ENCODE results near the gene WBP1L.
"Not testable (repeated sequence)": the region's sequence is repeated elsewhere in the genome, so short reads cannot be mapped to it uniquely, and the experiment has no call there.

Gene WBP1L

DNA sequence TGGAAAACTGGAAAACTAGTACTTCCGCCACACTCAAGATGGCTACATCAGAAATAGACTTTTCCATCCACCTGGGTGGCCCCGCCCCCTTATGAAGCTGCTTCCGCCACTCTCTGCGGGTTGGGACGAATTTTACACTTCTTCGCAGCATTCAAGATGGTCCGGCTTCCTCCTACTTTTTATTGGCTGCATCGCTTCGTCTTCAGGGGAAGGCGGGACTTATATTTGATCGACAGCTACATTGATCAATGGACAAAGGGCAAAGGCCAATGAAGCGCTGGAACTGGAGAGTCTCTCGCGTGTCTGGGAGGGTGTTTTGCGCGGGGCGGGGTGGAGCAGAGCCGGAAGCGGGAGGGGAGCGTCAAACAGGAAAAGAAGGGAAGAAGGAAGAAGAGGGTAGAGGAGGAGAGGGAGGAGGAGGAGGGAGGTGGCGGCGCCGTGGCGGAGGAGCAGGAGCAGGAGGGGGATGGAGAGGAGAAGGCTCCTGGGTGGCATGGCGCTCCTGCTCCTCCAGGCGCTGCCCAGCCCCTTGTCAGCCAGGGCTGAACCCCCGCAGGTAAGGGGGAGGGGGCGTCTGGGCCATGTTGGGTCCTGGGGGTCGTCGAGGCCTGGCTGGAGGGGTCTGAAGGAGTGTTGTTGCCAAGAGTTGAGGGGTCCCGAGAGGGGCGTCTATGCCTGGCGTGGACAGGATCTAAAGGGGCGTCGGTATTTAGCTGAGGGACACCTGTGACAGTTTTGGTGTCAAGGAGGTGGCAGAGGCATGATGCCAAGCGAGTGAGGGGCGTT is at the start of gene WBP1L:
TSS of gene WBP1L (plus strand) at position 361 of the 786 bp plus-strand sequence. CDS start at position 467, 106 bp downstream.
- DNase-seq: peak; percentile 100

DNA sequence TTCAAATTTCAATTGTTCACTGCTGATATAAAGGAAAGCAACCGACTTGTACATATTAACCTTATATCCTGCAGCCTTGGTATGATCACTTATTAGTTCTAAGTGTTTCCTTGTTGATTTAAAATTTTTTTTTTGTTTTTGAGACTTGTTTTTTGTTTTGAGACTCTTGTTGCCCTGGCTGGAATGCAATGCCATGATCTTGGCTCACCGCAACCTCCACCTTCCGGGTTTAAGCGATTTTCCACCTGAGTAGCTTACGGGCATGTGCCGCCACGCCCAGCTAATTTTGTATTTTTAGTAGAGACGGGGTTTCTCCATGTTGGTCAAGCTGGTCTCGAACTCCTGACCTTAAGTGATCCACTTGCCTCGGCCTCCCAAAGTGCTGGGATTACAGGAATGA is 48.3 kb upstream of the WBP1L start:
- DNase-seq: peak; percentile 10

DNA sequence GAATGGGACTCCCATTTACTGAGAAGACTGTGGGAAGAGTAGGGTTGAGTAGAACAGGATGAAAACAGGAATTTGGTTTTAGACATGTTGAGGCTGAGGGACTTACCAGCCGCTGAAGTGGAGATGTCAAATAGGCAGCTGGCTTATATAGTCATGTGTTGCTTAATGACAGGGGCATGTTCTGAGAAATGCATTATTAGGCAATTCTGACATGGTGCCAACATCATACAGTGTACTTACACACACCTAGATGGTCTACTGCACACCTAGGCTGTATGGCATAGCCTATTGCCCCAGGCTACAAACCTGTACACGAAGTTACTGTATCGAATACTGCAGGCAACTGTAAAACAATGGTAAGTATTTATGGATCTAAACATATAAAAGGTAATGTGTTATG is 47.0 kb upstream of the WBP1L start:
- no peak for DNase-seq

DNA sequence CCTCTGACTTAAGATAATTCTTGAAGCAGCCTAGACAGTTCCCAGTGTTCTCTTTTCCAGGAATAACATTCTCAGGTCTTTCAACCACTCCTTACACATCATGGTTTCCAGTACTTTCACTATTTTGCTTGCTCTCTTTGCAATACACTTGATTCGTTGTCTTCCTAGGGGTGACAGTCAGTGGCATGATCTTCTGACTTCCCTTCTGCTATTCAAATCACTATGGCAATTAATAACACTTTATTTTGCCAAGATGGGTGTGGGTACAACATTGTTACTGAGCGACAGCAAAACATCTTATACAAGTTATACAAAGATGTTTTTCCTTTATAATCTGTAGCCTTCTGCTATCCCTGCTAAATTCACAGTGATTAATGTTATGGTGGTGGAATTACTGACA is 44.9 kb upstream of the WBP1L start:
- DNase-seq: no peak

DNA sequence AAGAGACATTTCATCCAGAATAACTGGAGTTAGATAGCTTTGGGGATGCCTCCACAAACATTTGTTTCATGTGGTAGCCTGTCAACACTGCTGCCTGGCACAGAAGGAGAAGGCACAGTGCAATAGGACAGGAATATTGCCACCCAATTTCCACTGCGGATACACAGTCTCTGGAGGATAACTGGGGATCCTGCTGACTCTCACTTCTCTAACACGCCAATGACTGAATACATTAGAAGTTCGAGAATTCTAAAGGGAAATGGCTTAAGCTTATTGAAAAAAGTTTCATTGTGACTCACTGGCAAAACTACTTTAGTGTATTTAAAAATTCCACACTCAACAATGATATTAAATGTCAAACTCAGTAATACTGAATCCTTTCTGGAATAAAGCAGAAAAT is 42.5 kb upstream of the WBP1L start:
- no peak for DNase-seq

DNA sequence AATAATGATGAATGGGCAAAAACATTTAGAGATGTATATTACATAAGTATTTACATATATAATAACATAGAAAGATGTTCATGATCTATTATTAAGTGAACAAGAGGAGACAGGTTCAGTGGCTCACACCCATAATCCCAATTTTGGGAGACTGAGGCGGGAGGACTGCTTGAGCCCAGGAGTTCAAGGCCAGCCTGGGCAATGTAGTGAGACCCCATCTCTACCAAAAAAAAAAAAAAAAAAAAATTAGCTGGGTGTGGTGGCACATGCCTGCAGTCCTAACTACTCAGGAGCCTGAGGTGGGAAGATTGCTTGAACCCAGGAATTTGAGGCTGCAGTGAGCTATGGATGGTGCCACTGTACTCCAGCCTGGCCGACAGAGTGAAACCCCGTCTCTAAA is 42.0 kb upstream of the WBP1L start:
- no peak for DNase-seq

DNA sequence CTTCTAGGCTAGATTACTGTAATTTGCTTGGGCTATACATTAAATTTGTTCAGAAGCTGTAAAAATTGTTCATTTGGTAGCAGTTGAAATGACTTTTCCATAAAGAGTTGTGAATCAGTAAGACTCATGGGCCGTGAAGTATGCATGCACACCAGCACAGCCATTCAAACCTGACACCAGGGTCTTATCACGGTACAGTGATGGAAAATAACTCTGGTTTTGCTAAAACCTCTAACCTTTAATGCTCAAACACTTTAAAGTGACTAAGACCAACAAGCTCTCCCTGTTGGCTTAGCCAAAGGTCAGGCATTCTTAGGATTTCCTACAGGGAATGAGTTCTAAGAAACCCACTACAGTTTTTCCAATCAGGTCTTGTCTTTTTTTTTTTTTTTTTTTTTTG is 41.0 kb upstream of the WBP1L start:
- DNase-seq: no peak

DNA sequence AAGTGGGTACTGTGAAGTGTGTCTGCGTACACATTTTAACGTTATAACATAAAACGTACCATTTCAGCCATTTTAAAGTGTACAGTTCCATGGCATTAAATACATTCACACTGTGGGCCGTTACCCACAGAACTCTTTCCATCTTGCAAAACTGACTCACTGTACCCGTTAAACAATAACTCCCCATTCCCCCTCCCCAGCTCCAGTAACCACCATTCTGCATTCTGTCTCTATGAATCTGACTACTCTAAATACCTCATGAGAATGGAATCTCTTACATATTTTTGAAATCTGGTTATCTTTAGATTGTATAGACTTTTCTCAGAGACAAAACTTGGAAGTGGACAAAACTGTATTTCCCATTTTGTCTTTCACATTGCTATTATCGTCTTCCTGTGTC is 38.8 kb upstream of the WBP1L start:
- peak; percentile 83 for DNase-seq

DNA sequence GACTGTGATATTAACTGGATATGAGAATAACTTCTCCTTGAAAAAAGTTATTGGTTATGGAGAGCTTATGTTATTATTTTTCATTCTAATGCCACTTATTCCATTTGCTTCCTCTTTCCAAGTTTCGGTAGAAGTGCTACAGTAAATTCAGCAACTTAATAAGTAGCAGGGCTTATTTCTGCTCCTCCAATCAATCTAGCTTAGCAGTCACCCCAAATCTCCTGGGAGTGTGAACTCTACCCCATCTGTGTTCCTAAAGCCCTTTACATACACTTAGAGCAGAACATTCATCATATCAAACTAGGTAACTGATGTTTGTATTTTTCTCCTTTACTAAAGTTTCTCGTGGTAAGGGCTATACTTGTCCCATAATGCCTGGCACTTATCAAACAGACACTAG is 38.2 kb upstream of the WBP1L start:
- DNase-seq: no peak

DNA sequence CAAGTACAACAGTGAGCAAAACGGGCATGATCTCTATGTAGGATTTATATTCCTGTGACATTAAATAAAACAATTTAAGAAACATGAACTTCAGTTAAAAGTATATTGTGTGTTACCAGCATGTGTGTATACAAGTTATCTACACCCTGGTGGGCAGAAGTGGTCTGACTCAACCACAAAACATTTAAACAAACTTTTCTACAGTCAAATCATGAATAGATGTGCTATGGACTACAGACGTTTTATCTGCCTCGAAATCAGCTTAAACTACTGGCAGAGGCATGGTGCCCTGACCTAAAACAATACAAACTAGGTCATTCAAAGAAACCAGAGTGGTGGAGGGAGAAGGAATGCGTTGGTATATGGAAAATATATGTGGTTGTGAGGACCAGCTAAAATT is 33.1 kb upstream of the WBP1L start:
- peak; percentile 18 for DNase-seq

DNA sequence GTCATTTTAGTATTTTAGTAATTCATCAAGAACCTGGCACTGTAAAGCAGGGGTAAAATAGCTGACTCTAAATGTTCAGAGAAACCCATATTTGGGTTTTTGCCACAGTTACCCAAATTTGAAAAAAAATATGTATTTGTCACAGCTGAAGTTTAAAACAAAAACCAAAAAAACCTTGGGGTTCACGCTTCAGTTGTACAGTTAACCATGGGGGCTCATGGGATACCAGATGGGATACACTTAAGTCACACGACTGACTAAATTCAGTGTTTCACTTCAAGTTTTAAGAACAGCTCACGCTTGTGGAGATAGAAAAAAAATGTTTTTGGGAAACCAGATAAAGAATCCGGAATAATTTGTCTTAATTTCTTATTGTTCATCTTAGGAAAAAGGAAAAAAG is 31.7 kb upstream of the WBP1L start:
- DNase-seq: no peak

DNA sequence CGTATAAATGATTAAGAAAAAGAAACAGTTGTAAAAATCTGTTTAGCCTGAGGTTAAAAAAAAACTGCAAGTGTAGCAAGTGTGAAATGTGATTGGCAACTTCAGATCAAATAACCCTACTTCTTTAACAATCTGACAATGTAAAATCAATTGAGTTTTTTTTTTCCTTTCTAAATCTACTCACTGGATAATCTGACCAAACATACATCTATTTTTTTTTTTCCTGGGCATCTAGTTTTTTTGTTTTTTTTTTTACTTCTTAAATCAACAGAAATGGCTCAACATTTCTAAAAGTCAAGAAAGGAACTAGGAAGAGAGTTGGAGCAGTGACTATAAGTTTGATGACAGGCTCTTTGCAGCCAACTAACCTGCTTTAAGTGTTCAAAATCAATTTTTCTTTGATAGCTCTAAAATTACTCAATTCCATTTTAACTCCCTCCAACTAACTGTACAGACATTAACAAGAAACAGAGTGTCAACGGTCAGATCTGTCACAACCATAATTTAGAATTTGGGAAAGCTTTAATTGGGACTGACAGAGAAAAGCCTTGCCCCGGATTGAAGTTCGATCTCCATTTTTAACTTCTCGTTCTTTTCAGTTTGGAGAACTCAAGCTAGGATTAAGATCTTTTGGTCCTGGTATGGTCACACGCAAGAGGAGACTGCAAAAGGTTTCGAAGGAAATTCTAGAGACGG is 30.8 kb upstream of the WBP1L start:
- no peak for DNase-seq

DNA sequence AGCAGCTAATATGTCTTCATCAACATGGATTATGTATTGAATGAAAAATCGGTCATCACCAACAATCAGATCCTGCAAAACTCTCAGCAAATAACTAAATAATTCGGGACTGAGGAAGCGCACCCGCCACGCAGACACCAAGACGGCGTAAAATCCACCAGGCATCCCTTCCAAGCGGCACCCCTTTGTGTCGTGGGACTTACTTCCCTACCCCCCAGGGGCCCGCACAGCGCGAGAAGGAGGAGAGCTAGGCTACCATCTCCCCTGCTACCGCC is 30.3 kb upstream of the WBP1L start:
- DNase-seq: peak; percentile 70

DNA sequence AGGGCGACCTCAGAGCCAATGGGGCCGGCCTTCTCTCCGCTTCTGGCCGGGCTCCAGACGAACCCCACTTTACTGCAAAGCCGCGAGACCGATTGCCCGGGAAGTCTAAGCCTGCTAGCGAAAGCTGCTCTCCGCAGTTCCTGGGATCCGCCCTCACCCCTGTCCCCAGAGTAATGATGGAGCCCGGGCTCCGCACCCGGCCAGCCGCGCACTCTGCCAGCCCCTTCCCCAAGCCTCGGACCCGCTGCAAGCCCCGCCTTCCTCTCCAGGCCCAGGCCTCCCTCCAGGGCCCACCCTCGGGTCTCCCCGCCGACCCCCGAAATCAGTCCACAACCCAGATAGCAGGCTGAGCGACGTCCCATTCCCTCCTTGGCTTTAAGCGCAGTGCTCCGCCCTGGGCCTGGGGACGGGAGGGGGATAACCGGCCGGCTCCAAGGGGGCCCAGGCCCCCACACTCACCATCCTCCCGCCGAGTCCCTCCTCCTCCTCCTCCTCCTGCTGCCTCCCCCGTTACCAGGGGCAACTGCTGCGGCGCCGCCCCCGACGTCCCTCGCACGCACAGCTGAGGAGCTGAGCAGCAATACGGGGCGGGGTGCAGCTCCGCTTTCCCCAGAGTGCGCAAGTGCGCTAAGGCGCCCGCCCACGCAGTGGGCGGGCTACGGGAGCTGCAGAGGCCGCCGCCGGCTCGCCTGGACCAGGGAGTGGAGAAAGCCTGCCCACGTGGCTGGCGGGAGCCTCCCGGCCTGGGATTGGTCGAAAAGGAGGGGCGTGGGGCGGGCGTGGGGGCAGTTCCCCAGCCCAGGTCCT is 29.7 kb upstream of the WBP1L start, which contains the start of gene ARL3:
TSS of gene ARL3 (minus strand) at position 584 of the 807 bp plus-strand sequence. CDS start at position 462, 122 bp downstream.
- peak; percentile 89 for DNase-seq

DNA sequence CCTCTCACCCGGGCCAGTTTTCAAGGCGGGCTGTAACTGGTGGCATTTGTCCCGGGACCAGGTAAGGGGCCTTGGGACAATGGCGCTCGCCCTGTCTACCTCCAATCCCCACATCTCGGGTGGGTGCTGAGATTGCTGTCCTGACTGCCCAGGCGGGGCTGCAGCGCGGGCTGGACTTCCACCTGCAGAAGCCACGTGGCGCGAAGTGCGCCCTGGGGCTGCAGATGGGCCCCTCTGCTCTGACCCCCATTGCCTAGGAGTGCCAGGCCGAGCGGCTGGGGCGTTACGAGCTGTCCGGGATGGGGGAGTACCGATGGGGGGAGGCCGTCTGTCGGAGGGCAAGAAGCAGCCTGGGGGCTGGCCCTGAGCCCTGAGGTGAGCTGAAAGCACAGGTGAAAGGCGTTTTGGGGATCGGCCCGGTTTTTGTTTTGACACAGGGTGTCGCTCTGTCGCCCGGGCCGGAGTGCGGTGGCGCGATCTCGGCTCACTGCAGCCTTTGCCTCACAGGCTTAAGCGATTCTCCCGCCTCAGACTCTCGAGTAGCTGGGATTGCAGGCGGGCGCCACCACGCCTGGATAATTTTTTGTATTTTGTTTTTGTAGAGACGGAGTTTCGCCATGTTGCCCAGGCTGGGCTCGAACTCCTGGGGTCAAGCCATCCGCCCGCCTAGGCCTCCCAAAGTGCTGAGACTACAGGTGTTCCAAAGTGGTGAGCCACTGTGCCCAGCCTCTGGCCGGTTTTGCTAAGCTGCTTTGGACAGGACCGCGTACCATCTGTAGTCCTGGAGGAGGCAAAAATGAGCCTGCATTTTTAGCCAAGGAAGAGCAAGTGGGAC is 28.9 kb upstream of the WBP1L start, which contains the start of gene SFXN2:
TSS of gene SFXN2 (plus strand) at position 16 of the 835 bp plus-strand sequence. CDS start 12,001 bp downstream, outside the sequence.
- no peak for DNase-seq

DNA sequence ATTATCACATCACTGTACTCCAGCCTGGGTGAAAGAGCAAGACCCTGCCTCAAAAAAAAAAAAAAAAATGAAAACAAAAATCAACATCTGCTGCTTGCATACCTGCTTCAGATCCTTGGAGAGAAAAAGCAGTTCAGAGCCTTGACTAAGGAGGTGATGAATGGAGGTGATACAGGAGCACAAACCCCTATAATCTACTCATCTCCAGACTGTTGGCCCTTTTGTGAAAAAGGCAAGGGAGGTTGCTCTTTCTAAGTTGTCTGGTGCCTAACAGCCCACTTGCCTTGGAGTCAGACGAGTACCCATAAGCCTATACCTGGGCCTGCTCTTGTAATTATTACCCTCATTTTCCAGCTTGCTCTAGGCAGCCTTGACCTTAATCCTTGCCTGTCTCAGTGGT is 27.9 kb upstream of the WBP1L start:
- DNase-seq: no peak

DNA sequence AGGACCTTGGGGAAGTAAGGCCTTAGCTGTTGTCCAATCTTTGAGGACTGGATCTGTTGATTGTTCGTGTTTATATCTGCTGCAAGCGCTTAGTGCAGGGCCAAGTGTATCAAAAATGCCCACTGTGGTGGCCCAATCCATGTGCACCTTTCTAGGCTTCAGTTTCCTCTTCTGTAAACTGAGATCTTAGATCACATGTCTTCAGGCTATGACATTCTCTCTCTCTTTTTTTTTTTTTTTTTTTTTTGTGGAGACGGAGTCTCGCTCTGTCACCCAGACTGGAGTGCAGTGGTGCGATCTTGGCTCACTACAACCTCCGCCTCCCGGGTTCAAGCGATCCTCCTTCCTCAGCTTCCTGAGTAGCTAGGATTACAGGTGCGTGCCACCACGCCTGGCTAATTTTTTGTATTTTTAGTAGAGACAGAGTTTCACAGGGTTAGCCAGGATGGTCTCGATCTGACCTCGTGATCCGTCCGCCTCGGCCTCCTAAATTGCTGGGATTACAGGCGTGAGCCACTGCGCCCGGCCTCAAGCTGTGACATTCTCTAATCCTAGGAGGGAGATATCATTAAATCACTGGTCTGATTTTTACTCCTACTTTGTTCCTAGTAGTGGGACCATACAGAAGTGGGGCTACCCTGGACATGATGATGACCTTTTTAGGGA is 26.7 kb upstream of the WBP1L start:
- DNase-seq: not testable (repeated sequence)

DNA sequence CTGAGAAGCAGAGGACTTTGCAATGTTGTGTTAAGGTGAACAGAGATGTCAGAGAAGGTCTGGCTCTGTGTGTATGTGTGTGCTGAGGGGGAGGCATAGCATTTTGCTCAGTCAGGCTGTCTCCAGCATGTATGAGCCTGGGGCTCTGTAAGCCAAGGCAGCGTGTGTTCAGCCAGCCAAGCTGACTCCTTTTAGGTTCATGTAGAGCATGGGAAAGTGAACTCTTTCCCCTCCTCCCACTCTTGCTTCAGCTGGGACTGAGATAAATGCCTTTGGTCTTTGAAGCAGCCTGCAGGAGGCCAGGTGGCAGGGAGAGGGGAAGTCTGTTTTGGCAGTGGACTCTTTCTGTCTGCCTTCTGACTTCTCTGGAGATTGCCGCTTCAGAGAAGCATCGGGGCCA is 25.5 kb upstream of the WBP1L start:
- peak; percentile 56 for DNase-seq

DNA sequence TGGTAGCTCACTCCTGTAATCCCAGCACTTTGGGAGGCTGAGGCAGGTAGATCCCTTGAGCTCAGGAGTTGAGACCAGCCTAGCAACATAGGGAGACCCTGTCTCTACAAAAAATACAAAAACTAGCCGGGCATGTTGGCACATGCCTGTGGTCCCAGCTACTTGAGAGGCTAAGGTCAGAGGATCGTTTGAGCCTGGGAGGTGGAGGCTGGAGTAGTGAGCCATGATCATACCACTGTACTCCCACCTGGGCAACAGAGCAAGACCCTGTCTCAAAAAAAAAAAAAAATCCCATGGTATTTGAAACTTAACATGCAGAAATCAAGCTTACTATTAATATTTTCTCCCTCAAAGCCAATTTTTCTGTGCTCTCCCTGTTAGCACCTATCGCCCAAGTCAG is 23.4 kb upstream of the WBP1L start:
- DNase-seq: no peak

DNA sequence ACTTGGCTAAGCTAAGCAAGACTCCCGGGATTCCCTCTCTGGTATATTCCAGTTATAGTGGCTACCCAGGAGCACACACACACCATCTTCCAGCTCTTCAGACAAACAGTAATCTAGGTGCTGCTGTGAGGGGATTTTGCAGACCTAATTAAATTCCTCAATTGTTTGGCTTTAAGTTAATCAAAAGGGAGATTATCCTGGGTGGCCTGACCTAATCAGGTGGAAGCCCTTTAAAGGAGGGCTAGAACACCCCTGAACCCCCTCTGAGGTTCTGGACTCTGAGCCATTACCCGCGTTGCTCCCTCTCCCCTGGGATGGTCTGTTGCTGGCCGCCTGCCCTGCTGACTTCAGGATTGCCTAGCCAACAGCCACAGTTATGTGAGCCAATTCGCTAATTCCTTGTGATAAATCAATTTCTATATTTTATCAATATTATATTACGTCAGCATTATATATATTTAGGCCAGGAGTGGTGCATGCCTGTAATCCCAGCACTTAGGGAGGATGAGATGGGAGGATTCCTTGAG is 22.9 kb upstream of the WBP1L start:
- DNase-seq: no peak

DNA sequence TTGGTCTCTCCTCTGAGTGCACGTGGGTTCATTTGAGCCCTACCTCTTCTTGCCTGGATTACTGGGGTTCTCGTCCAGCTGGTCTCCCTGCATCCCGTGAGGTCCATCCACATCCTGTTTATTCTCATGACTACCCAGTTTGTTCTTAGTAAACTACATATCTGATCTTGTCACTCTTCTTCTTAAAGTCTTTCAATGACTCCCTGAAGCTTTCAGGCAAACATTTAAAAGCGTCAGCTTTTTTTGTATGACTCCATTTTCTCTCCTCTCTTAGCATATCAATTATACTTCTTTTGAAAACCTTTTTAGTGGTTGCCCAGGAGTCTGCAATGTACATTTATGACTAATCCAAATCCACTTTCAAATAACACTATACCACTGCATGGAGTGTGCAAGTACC is 21.8 kb upstream of the WBP1L start:
- no peak for DNase-seq

DNA sequence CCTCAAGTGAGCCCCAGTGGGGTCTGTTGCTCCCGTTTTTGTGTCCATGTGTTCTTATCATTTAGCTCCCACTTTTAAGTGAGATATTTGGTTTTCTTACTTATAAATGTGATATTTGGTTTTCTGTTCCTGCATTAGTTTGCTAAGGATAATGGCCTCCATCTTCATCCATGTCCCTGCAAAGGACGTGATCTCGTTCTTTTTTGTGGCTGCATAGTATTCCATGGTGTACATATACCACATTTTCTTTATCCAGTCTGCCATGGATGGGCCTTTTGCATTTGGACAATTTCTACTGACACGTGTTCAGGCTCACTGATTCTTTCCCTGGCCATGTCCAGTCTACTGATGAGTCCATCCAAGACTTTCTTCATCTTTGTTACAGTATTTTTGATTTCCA is 19.8 kb upstream of the WBP1L start:
- no peak for DNase-seq
